ENCODE results near the gene SNTB2. TPM values are rescaled to one million over a fixed set of nuclear protein-coding genes. Genes with fewer than 3 reads are reported as not detected.

The SNTB2 gene
- total and polyA plus RNA-seq, 4 donors, result 2.1 to 7.8 (median 4.1) TPM

- DNase-seq (ENCODE audit: low spot score), result no peak
- H3K27me3 ChIP-seq (ENCODE audit: control insufficient read depth in 4 of 4, insufficient read depth in 4 of 4, low read length in 3 of 4), result no peaks in the 10 kb centered on the region
- no peaks in the 10 kb centered on the region for H3K36me3 ChIP-seq (ENCODE audit: control insufficient read depth in 4 of 4, insufficient read depth in 3 of 4, low read depth in 1 of 4, low read length in 3 of 4)
- peaks cover 0 to 5% (median 3%) of the 10 kb centered on the region in 4 donors for H3K4me1 ChIP-seq (ENCODE audit: control insufficient read depth in 4 of 4, insufficient read depth in 4 of 4, low read length in 3 of 4)
- no peak overlapping the region for H3K9ac ChIP-seq (ENCODE audit: low read depth in 1 of 2, low read length in 2 of 2)
- no peaks in the 10 kb centered on the region for H3K9me3 ChIP-seq (ENCODE audit: control insufficient read depth in 4 of 4, low read length in 3 of 4)
- no peak overlapping the region for H3K27ac ChIP-seq (ENCODE audit: low read depth in 1 of 2, low read length in 2 of 2)
- no peak overlapping the region for H3K4me3 ChIP-seq (ENCODE audit: low read depth in 1 of 3, low read length in 3 of 3)
- TF ChIP-seq ZBTB33 (IDR thresholded peaks at IDR 0.05), result no peak
- no peak for TF ChIP-seq HNF4G (IDR thresholded peaks at IDR 0.05)
- TF ChIP-seq EGR1 (IDR thresholded peaks at IDR 0.05; ENCODE audit: low read depth in 2 of 2), result no peak
- TF ChIP-seq NR2F2 (IDR thresholded peaks at IDR 0.05), result no peak
- no peak for TF ChIP-seq SP1 (IDR thresholded peaks at IDR 0.05)
- TF ChIP-seq ATF3 (IDR thresholded peaks at IDR 0.05), result no peak
- TF ChIP-seq TAF1 (conservative IDR thresholded peaks at IDR 0.05), result no peak
- WGBS, result 75% methylated on average over 10 of the region's 10 CpGs
Observed at GRCh38 chr16:69182730-69183416, 4.1 kb upstream of the SNTB2 start.

GRCh38 chr16:69187446-69188235 lies 677 bp downstream of the SNTB2 start:
- peak overlapping the region; percentile 73 to 82 for H3K27ac ChIP-seq (ENCODE audit: low read depth in 1 of 2, low read length in 2 of 2)
- peaks cover 0 to 15% (median 13%) of the 10 kb centered on the region in 4 donors for H3K4me1 ChIP-seq (ENCODE audit: control insufficient read depth in 4 of 4, insufficient read depth in 4 of 4, low read length in 3 of 4)
- H3K9ac ChIP-seq (ENCODE audit: low read depth in 1 of 2, low read length in 2 of 2), result peak overlapping the region; percentile 42 to 86
- TF ChIP-seq YY1 (IDR thresholded peaks at IDR 0.05) (peak; percentile 15), CTCF (IDR thresholded peaks at IDR 0.05; ENCODE audit: low read depth, low read length, missing input control) (no peak)
- peak; percentile 51 for DNase-seq (ENCODE audit: low spot score)
- H3K9me3 ChIP-seq (ENCODE audit: control insufficient read depth in 4 of 4, low read length in 3 of 4), result no peaks in the 10 kb centered on the region
- H3K36me3 ChIP-seq (ENCODE audit: control insufficient read depth in 4 of 4, insufficient read depth in 3 of 4, low read depth in 1 of 4, low read length in 3 of 4), result no peaks in the 10 kb centered on the region
- H3K4me3 ChIP-seq (ENCODE audit: low read depth in 1 of 3, low read length in 3 of 3), result peak overlapping the region; percentile 22 to 96 (median 74)
- H3K27me3 ChIP-seq (ENCODE audit: control insufficient read depth in 4 of 4, insufficient read depth in 4 of 4, low read length in 3 of 4), result no peaks in the 10 kb centered on the region
- WGBS, result under 1% methylated on average over 76 of the region's 76 CpGs

- peaks cover 0 to 15% (median 13%) of the 10 kb centered on the region in 4 donors for H3K4me1 ChIP-seq (ENCODE audit: control insufficient read depth in 4 of 4, insufficient read depth in 4 of 4, low read length in 3 of 4)
- H3K9ac ChIP-seq (ENCODE audit: low read depth in 1 of 2, low read length in 2 of 2), result peak overlapping the region; percentile 42 to 86
- H3K27me3 ChIP-seq (ENCODE audit: control insufficient read depth in 4 of 4, insufficient read depth in 4 of 4, low read length in 3 of 4), result no peaks in the 10 kb centered on the region
- no peaks in the 10 kb centered on the region for H3K9me3 ChIP-seq (ENCODE audit: control insufficient read depth in 4 of 4, low read length in 3 of 4)
- TF ChIP-seq HNF4A (conservative IDR thresholded peaks at IDR 0.05), result peak in 1 of 2 donors; percentile 13
- peak in 1 of 2 donors; percentile 35 for TF ChIP-seq RXRA (IDR thresholded peaks at IDR 0.05)
- TF ChIP-seq FOXA1 (IDR thresholded peaks at IDR 0.05), result no peak
- TF ChIP-seq TAF1 (conservative IDR thresholded peaks at IDR 0.05), result no peak
- TF ChIP-seq RAD21 (IDR thresholded peaks at IDR 0.05), result peak in 1 of 2 donors; percentile 8
- no peak for DNase-seq (ENCODE audit: low spot score)
- WGBS, result 5% methylated on average over 5 of the region's 5 CpGs
- no peaks in the 10 kb centered on the region for H3K36me3 ChIP-seq (ENCODE audit: control insufficient read depth in 4 of 4, insufficient read depth in 3 of 4, low read depth in 1 of 4, low read length in 3 of 4)
- peak overlapping the region; percentile 22 to 96 (median 74) for H3K4me3 ChIP-seq (ENCODE audit: low read depth in 1 of 3, low read length in 3 of 3)
- H3K27ac ChIP-seq (ENCODE audit: low read depth in 1 of 2, low read length in 2 of 2), result peak overlapping the region; percentile 19 to 50
Observed at GRCh38 chr16:69188236-69188549, 1.2 kb downstream of the SNTB2 start.

Data from liver (tissue), 9 donors.